Activated T-cell treated with anti-CD3 and anti-CD28 coated beads, Interleukin-2, amount 50 U/mL, for 72 hours (primary cell): ENCODE results near the gene ASTN1. TPM values are rescaled to one million over a fixed set of nuclear protein-coding genes. Genes with fewer than 3 reads are reported as not detected.

Experiments used
- ATAC-seq, 2 donors: fragments of 150-1000 bp; cut with Tn5 transposase; replicated peaks in 1 of 2; 2 replicates each; pipeline ENCODE4 v1.10.0; 2021; ENCODE audit warnings: moderate library complexity in 2 of 2, mild to moderate bottlenecking in 1 of 2
- DNase-seq, 2 donors: peaks; one replicate each; pipeline ENCODE4 v3.0.0; 2021 to 2022; ENCODE audit warnings: mixed read lengths in 1 of 2
- H3K27ac Mint-ChIP-seq: one replicate; pipeline ENCODE4 v1.8.0; 2022; ENCODE audit warnings: mild to moderate bottlenecking, moderate library complexity, mixed read lengths
- H3K27me3 Mint-ChIP-seq: one replicate; pipeline ENCODE4 v1.8.0; 2022; ENCODE audit warnings: low read depth, mixed read lengths
- H3K36me3 Mint-ChIP-seq, 2 donors: one replicate each; pipeline ENCODE4 v1.8.0; 2022; ENCODE audit warnings: mixed read lengths in 2 of 2, mild to moderate bottlenecking in 1 of 2; ENCODE audit not compliant: insufficient read depth in 2 of 2
- H3K4me1 Mint-ChIP-seq: one replicate; pipeline ENCODE4 v1.8.0; 2022; ENCODE audit warnings: low read depth, mixed read lengths
- H3K4me3 Mint-ChIP-seq, 2 donors: one replicate each; pipeline ENCODE4 v1.8.0; 2022; ENCODE audit warnings: mild to moderate bottlenecking in 2 of 2, mixed read lengths in 2 of 2, moderate library complexity in 2 of 2
- H3K9me3 Mint-ChIP-seq, 2 donors: one replicate each; pipeline ENCODE4 v1.8.0; 2022; ENCODE audit warnings: mixed read lengths in 2 of 2
- total RNA-seq, 2 donors: library from RNA; stranded (reverse); gene quantifications; one replicate each; pipeline ENCODE4 v1.2.3, GENCODE V29; 2022

The ASTN1 gene
- total RNA-seq, 2 donors from 2014 or later, result not detected

GRCh38 chr1:177007437-177008161 lies 156.9 kb downstream of the ASTN1 start:
- H3K27ac Mint-ChIP-seq, result no peak overlapping the region
- DNase-seq, result no peak
- H3K36me3 Mint-ChIP-seq, result no peaks in the 10 kb centered on the region
- H3K9me3 Mint-ChIP-seq, result peaks cover 0 to 8% of the 10 kb centered on the region in 2 donors
- H3K4me3 Mint-ChIP-seq, result no peak overlapping the region
- ATAC-seq, result no peak
- H3K4me1 Mint-ChIP-seq, result no peaks in the 10 kb centered on the region
- H3K27me3 Mint-ChIP-seq, result no peaks in the 10 kb centered on the region

- Mint-ChIP-seq H3K27ac (no peak overlapping the region), H3K4me1 (no peaks in the 10 kb centered on the region), H3K4me3 (no peak overlapping the region), H3K36me3 (no peaks in the 10 kb centered on the region), H3K27me3 (no peaks in the 10 kb centered on the region), H3K9me3 (peaks cover 2 to 5% of the 10 kb centered on the region in 2 donors)
- DNase-seq, result no peak
- ATAC-seq, result no peak
Observed at GRCh38 chr1:177002891-177003290, 161.6 kb downstream of the ASTN1 start.

- Mint-ChIP-seq H3K4me3 (no peak overlapping the region), H3K4me1 (no peaks in the 10 kb centered on the region), H3K36me3 (no peaks in the 10 kb centered on the region), H3K9me3 (peaks cover 4 to 5% of the 10 kb centered on the region in 2 donors), H3K27me3 (no peaks in the 10 kb centered on the region), H3K27ac (no peak overlapping the region)
- DNase-seq (no peak), ATAC-seq (no peak)
Observed at GRCh38 chr1:177001556-177001955, 163.0 kb downstream of the ASTN1 start.

- Mint-ChIP-seq H3K4me3 (no peak overlapping the region), H3K27me3 (no peaks in the 10 kb centered on the region), H3K27ac (no peak overlapping the region), H3K36me3 (no peaks in the 10 kb centered on the region), H3K9me3 (peaks cover 4 to 5% of the 10 kb centered on the region in 2 donors), H3K4me1 (no peaks in the 10 kb centered on the region)
- ATAC-seq (no peak), DNase-seq (no peak)
Observed at GRCh38 chr1:176998183-176998795, 166.2 kb downstream of the ASTN1 start.

GRCh38 chr1:176996456-176997090 lies 167.9 kb downstream of the ASTN1 start:
- Mint-ChIP-seq H3K27ac (no peak overlapping the region), H3K9me3 (peaks cover 1 to 4% of the 10 kb centered on the region in 2 donors), H3K4me3 (no peak overlapping the region), H3K4me1 (no peaks in the 10 kb centered on the region), H3K27me3 (no peaks in the 10 kb centered on the region), H3K36me3 (no peaks in the 10 kb centered on the region)
- ATAC-seq, result no peak
- DNase-seq, result no peak

GRCh38 chr1:176994931-176995596 lies 169.4 kb downstream of the ASTN1 start:
- H3K36me3 Mint-ChIP-seq, result no peaks in the 10 kb centered on the region
- no peaks in the 10 kb centered on the region for H3K4me1 Mint-ChIP-seq
- H3K4me3 Mint-ChIP-seq, result no peak overlapping the region
- no peaks in the 10 kb centered on the region for H3K27me3 Mint-ChIP-seq
- DNase-seq (no peak), ATAC-seq (no peak)
- H3K9me3 Mint-ChIP-seq, result peaks cover under 1 to 2% of the 10 kb centered on the region in 2 donors
- no peak overlapping the region for H3K27ac Mint-ChIP-seq

GRCh38 chr1:176993587-176993986 lies 170.9 kb downstream of the ASTN1 start:
- Mint-ChIP-seq H3K4me1 (no peaks in the 10 kb centered on the region), H3K9me3 (peaks cover 0 to 2% of the 10 kb centered on the region in 2 donors), H3K4me3 (no peak overlapping the region), H3K27me3 (no peaks in the 10 kb centered on the region), H3K27ac (no peak overlapping the region), H3K36me3 (no peaks in the 10 kb centered on the region)
- ATAC-seq, result no peak
- DNase-seq, result no peak

- no peak overlapping the region for H3K27ac Mint-ChIP-seq
- no peaks in the 10 kb centered on the region for H3K36me3 Mint-ChIP-seq
- DNase-seq (no peak), ATAC-seq (no peak)
- peaks cover 0 to 6% of the 10 kb centered on the region in 2 donors for H3K9me3 Mint-ChIP-seq
- H3K4me3 Mint-ChIP-seq, result no peak overlapping the region
- H3K4me1 Mint-ChIP-seq, result no peaks in the 10 kb centered on the region
- peaks cover 6% of the 10 kb centered on the region for H3K27me3 Mint-ChIP-seq
Observed at GRCh38 chr1:176989754-176990153, 174.8 kb downstream of the ASTN1 start.

GRCh38 chr1:176989023-176989422 lies 175.5 kb downstream of the ASTN1 start:
- Mint-ChIP-seq H3K4me3 (no peak overlapping the region), H3K27ac (no peak overlapping the region), H3K36me3 (no peaks in the 10 kb centered on the region), H3K4me1 (no peaks in the 10 kb centered on the region), H3K9me3 (peaks cover 0 to 6% of the 10 kb centered on the region in 2 donors), H3K27me3 (peaks cover 6% of the 10 kb centered on the region)
- ATAC-seq, result no peak
- no peak for DNase-seq

GRCh38 chr1:176987016-176987415 lies 177.5 kb downstream of the ASTN1 start:
- Mint-ChIP-seq H3K27me3 (peaks cover 6% of the 10 kb centered on the region), H3K27ac (no peak overlapping the region), H3K9me3 (peaks cover 0 to 6% of the 10 kb centered on the region in 2 donors), H3K36me3 (no peaks in the 10 kb centered on the region), H3K4me3 (no peak overlapping the region), H3K4me1 (no peaks in the 10 kb centered on the region)
- no peak for DNase-seq
- no peak for ATAC-seq

- H3K36me3 Mint-ChIP-seq, result no peaks in the 10 kb centered on the region
- H3K27me3 Mint-ChIP-seq, result peaks cover 6% of the 10 kb centered on the region
- no peak overlapping the region for H3K27ac Mint-ChIP-seq
- H3K4me1 Mint-ChIP-seq, result no peaks in the 10 kb centered on the region
- DNase-seq (no peak), ATAC-seq (no peak)
- no peak overlapping the region for H3K4me3 Mint-ChIP-seq
- peaks cover 0 to 6% of the 10 kb centered on the region in 2 donors for H3K9me3 Mint-ChIP-seq
Observed at GRCh38 chr1:176983731-176984130, 180.8 kb downstream of the ASTN1 start.

GRCh38 chr1:176976771-176977170 lies 187.7 kb downstream of the ASTN1 start:
- DNase-seq (no peak), ATAC-seq (no peak)
- H3K27ac Mint-ChIP-seq, result no peak overlapping the region
- no peaks in the 10 kb centered on the region for H3K36me3 Mint-ChIP-seq
- peaks cover 0 to 2% of the 10 kb centered on the region in 2 donors for H3K9me3 Mint-ChIP-seq
- H3K4me3 Mint-ChIP-seq, result no peak overlapping the region
- no peaks in the 10 kb centered on the region for H3K4me1 Mint-ChIP-seq
- no peaks in the 10 kb centered on the region for H3K27me3 Mint-ChIP-seq

- Mint-ChIP-seq H3K4me1 (no peaks in the 10 kb centered on the region), H3K27ac (no peak overlapping the region), H3K27me3 (no peaks in the 10 kb centered on the region), H3K9me3 (peaks cover 0 to 2% of the 10 kb centered on the region in 2 donors), H3K36me3 (no peaks in the 10 kb centered on the region), H3K4me3 (no peak overlapping the region)
- DNase-seq, result no peak
- no peak for ATAC-seq
Observed at GRCh38 chr1:176976225-176976624, 188.3 kb downstream of the ASTN1 start.
